Panc1 (cell line): ENCODE data around the gene PCNT. TPM values are rescaled to one million over a fixed set of nuclear protein-coding genes. Genes with fewer than 3 reads are reported as not detected.
"Not testable (repeated sequence)": the region's sequence is repeated elsewhere in the genome, so short reads cannot be mapped to it uniquely, and the experiment has no call there.

Experiments used
- ATAC-seq: fragments of 200-7000 bp; cut with Tn5 transposase; 2 replicates; pipeline ENCODE4 v1.9.1; 2020; ENCODE audit warnings: mild to moderate bottlenecking, moderate library complexity
- BruUV-seq: library from RNA; stranded (reverse); fragments of 400-500 nt; replicated peaks from 2 replicates; lab custom pipeline; 2021; lab: Mats Ljungman, UMichigan
- CTCF ChIA-PET: fragments of 300-600 bp; sonication (Branson Sonifier 250); formaldehyde crosslinking; loops from one replicate; lab custom pipeline; 2022; ENCODE audit warnings: antibody characterized with exemption; lab: Charles Lee
- POLR2A ChIA-PET: fragments of 300-600 bp; sonication (Branson Sonifier 250); formaldehyde crosslinking; loops from one replicate; lab custom pipeline; 2022; ENCODE audit warnings: antibody characterized with exemption; lab: Charles Lee
- DNase-seq: peaks from one replicate; pipeline ENCODE4 v3.0.0-alpha.2; 2010; ENCODE audit warnings: low read depth, low spot score
- H3K27ac ChIP-seq: 2 replicates; pipeline ENCODE4 v1.5.1; 2011; ENCODE audit warnings: mild to moderate bottlenecking, low read length, inconsistent platforms
- H3K27me3 ChIP-seq: fragments of 200-500 bp; sonication (Bioruptor generic); 2 replicates; pipeline ENCODE4 v1.6.0; 2014; ENCODE audit warnings: low read length, inconsistent platforms; ENCODE audit not compliant: control insufficient read depth, insufficient read depth
- H3K36me3 ChIP-seq: fragments of 200-500 bp; sonication (Bioruptor generic); 2 replicates; pipeline ENCODE4 v1.5.1; 2014; ENCODE audit warnings: inconsistent platforms, mild to moderate bottlenecking, low read length, moderate library complexity; ENCODE audit not compliant: control insufficient read depth, insufficient read depth
- H3K4me1 ChIP-seq: 2 replicates; pipeline ENCODE4 v1.5.1; 2011; ENCODE audit warnings: inconsistent platforms, mild to moderate bottlenecking, low read length, moderate library complexity; ENCODE audit not compliant: control insufficient read depth, insufficient read depth
- H3K4me3 ChIP-seq, 2 experiments: 2 replicates each; pipeline ENCODE4 v1.5.1; 2011 to 2012; ENCODE audit warnings: low read depth in 2 of 2, low read length in 2 of 2, mild to moderate bottlenecking in 2 of 2, inconsistent platforms in 1 of 2, moderate library complexity in 1 of 2
- H3K9me3 ChIP-seq: fragments of 200-500 bp; sonication (Bioruptor generic); 2 replicates; pipeline ENCODE4 v1.5.1; 2014; ENCODE audit warnings: low read depth, mild to moderate bottlenecking, inconsistent platforms, low read length, moderate library complexity; ENCODE audit not compliant: control insufficient read depth, insufficient read depth
- CTCF ChIP-seq: fragments of 450-650 bp; IDR thresholded peaks from 2 replicates; pipeline ENCODE4 v1.5.1; 2017; ENCODE audit warnings: mild to moderate bottlenecking
- POLR2AphosphoS5 ChIP-seq: IDR thresholded peaks from 2 replicates; pipeline ENCODE4 v1.6.1; 2012; ENCODE audit warnings: mild to moderate bottlenecking, low read depth, low read length, moderate library complexity
- REST ChIP-seq, 2 experiments: IDR thresholded peaks; 2 replicates each; pipeline ENCODE4 v1.6.1; 2011 to 2012; ENCODE audit warnings: low read depth in 2 of 2, control low read depth in 1 of 2, low read length in 1 of 2, mild to moderate bottlenecking in 1 of 2, moderate library complexity in 1 of 2; ENCODE audit not compliant: insufficient read depth in 1 of 2
- SIN3A ChIP-seq: IDR thresholded peaks from 2 replicates; pipeline ENCODE4 v1.6.1; 2012; ENCODE audit warnings: low read depth, mild to moderate bottlenecking, low read length, moderate library complexity, borderline replicate concordance; ENCODE audit not compliant: insufficient read depth
- TCF7L2 ChIP-seq: IDR thresholded peaks from 2 replicates; pipeline ENCODE4 v1.6.1; 2011; ENCODE audit warnings: mild to moderate bottlenecking, low read depth, low read length, inconsistent platforms
- in situ Hi-C: cut with HindIII; loops from 2 replicates; pipeline ENCODE4 v1.10.0; 2016; ENCODE audit warnings: low sequenced_read_pairs, low pct_unique_long_range_greater_than_20kb
- intact Hi-C: fragments of 100-400 bp; cut with micrococcal nuclease; formaldehyde crosslinking; loops from one replicate; pipeline ENCODE4 v1.10.0; 2022; ENCODE audit not compliant: unreplicated experiment
- total RNA-seq: library from RNA; stranded (reverse); gene quantifications from one replicate; pipeline ENCODE4 v1.2.1, GENCODE V29; 2021; ENCODE audit not compliant: unreplicated experiment

The PCNT gene
- total RNA-seq, 1 experiment from 2014 or later = 44.3 TPM

DNA sequence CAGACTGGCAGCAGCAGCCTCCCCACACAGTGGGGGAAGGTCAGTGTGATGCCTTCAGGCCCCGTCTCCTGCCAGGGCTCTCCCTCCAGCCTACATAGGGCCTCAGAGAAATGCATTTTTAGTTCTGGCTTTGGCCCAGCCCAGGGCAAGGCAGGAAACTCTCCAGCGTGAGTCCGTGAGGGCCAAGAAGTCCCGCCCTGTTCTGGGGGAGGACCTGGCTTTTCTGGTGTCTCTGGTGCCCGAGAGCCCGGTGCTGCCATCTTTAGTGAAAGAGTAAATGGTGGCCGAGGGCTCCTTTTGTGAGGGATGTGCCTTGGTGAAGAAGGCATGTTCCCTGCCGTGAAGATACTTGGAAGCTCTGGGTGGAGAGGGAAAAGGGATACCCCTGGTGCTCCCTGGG is 120.0 kb downstream of the PCNT start:
- no TSS peak for BruUV-seq
- H3K9me3 ChIP-seq = no peaks in the 10 kb centered on the region
- no peak overlapping the region for H3K4me3 ChIP-seq
- no peaks in the 10 kb centered on the region for H3K4me1 ChIP-seq
- ChIA-PET POLR2A (no interaction called here), CTCF (no interaction called here)
- no peak for TF ChIP-seq REST (IDR thresholded peaks at IDR 0.05; ENCODE audit: insufficient read depth in 1 of 2, low read depth in 2 of 2, low read length in 1 of 2)
- no peak for TF ChIP-seq CTCF
- no peak for TF ChIP-seq TCF7L2
- no peak for TF ChIP-seq POLR2AphosphoS5
- TF ChIP-seq SIN3A = no peak
- H3K27ac ChIP-seq = no peak overlapping the region
- intact Hi-C loops = no loop called here
- DNase-seq (no peak), ATAC-seq (no peak)
- no peaks in the 10 kb centered on the region; the same call in 1 of the 2 replicates for H3K36me3 ChIP-seq
- in situ Hi-C loops = no loop called here
- no peaks in the 10 kb centered on the region for H3K27me3 ChIP-seq

DNA sequence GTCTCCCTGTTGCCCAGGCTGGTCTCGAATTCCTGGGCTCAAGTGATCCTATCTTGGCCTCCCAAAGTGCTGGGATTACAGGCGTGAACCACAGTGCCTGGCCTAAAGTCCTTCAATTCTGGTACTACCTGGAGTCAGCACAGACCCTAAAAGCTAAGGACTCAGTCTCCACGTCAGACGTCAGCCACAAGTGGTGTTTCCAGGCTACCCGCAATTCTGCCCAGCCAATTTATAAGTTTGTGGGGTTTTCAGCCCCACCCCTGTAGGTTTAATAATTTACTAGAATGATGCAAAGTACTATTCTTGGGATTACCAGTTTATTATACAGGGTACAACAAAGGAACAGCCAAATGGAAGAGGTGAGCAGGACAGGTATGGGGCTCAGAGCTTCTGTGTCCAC is 124.2 kb downstream of the PCNT start:
- BruUV-seq = no TSS peak
- no peak for TF ChIP-seq SIN3A
- TF ChIP-seq CTCF = no peak
- no peak for TF ChIP-seq TCF7L2
- no peak for TF ChIP-seq POLR2AphosphoS5
- no peak for TF ChIP-seq REST (IDR thresholded peaks at IDR 0.05; ENCODE audit: insufficient read depth in 1 of 2, low read depth in 2 of 2, low read length in 1 of 2)
- intact Hi-C loops = no loop called here
- Histone ChIP-seq H3K36me3 (no peaks in the 10 kb centered on the region), H3K27ac (no peak overlapping the region), H3K27me3 (no peaks in the 10 kb centered on the region), H3K9me3 (0 out of 2 replicates have a peak, but pooled peaks cover 2% of the 10 kb centered on the region), H3K4me3 (no peak overlapping the region), H3K4me1 (no peaks in the 10 kb centered on the region)
- DNase-seq = no peak
- ATAC-seq = no peak
- CTCF ChIA-PET = no interaction called here
- in situ Hi-C loops = no loop called here
- POLR2A ChIA-PET = no interaction called here

DNA sequence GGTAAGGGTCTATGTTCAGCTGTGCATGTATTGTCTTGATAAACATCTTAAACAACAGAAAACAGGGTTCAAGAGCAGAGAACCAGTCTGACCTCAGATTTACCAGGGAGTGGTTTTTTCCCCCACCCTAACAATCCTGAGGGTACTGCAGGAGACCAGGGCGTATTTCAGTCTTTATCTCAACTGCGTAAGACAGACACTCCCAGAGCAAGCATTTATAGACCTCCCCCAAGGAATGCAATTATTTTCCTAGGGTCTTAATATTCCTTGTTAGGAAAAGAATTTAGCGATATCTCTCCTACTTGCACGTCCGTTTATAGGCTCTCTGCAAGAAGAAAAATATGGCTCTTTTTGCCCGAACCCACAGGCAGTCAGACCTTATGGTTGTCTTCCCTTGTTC is 124.9 kb downstream of the PCNT start:
- DNase-seq, H3K4me1 ChIP-seq, intact Hi-C loops, ATAC-seq, H3K9me3 ChIP-seq, H3K27me3 ChIP-seq, BruUV-seq, H3K27ac ChIP-seq, CTCF ChIA-PET, H3K36me3 ChIP-seq, POLR2A ChIA-PET, in situ Hi-C loops, H3K4me3 ChIP-seq: not testable (repeated sequence)
